ENCODE results near the gene ANXA9.

The ANXA9 gene

GRCh38 chr1:150974580-150975478, 7.3 kb upstream of the ANXA9 start, which contains the start of gene CERS2:
Gene CERS2, minus strand, starts transcription at chr1:150974835. Its CDS starts 5,745 bp downstream, at chr1:150969090.
- peak within 1 kb of the TSS; percentile 89 for H3K4me3 ChIP-seq (replicated peaks; ENCODE audit: insufficient read depth, low read length)
- H3K27me3 ChIP-seq (ENCODE audit: insufficient read depth, poor library complexity, severe bottlenecking), result no peaks in the 10 kb centered on the region
- TF ChIP-seq REST (IDR thresholded peaks at IDR 0.05; ENCODE audit: insufficient replicate concordance, low read depth), result no peak
- no peak for TF ChIP-seq SPI1 (IDR thresholded peaks at IDR 0.05; ENCODE audit: borderline replicate concordance, low read depth)
- no peak; the same call in 1 of the 2 replicates for TF ChIP-seq POLR2AphosphoS5 (IDR thresholded peaks at IDR 0.05; ENCODE audit: low read depth)
- no peak for TF ChIP-seq CTCF (IDR thresholded peaks at IDR 0.05; ENCODE audit: insufficient read depth, low read length)
- peak; percentile 64 to 74 for DNase-seq (ENCODE audit: low read depth in 1 of 2, low spot score in 1 of 2)
- H3K27ac ChIP-seq (replicated peaks), result peak within 1 kb of the TSS; percentile 93

GRCh38 chr1:150976401-150976821, 5.7 kb upstream of the ANXA9 start:
- Histone ChIP-seq H3K27ac (replicated peaks) (peak overlapping the region; percentile 88), H3K4me3 (replicated peaks; ENCODE audit: insufficient read depth, low read length) (no peak overlapping the region), H3K27me3 (ENCODE audit: insufficient read depth, poor library complexity, severe bottlenecking) (no peaks in the 10 kb centered on the region)
- no peak for TF ChIP-seq GABPA (IDR thresholded peaks at IDR 0.05; ENCODE audit: low read depth)
- no peak for TF ChIP-seq REST (IDR thresholded peaks at IDR 0.05; ENCODE audit: insufficient replicate concordance, low read depth)
- no peak for TF ChIP-seq SPI1 (IDR thresholded peaks at IDR 0.05; ENCODE audit: borderline replicate concordance, low read depth)
- no peak for DNase-seq (ENCODE audit: low read depth in 1 of 2, low spot score in 1 of 2)

GRCh38 chr1:150976879-150977694, 5.0 kb upstream of the ANXA9 start:
- Histone ChIP-seq H3K27me3 (ENCODE audit: insufficient read depth, poor library complexity, severe bottlenecking) (no peaks in the 10 kb centered on the region), H3K27ac (replicated peaks) (peak overlapping the region; percentile 88), H3K4me3 (replicated peaks; ENCODE audit: insufficient read depth, low read length) (peak overlapping the region; percentile 20)
- TF ChIP-seq SPI1 (IDR thresholded peaks at IDR 0.05; ENCODE audit: borderline replicate concordance, low read depth) (peak; percentile 90), POLR2AphosphoS5 (IDR thresholded peaks at IDR 0.05; ENCODE audit: low read depth) (peak; percentile 90), REST (IDR thresholded peaks at IDR 0.05; ENCODE audit: insufficient replicate concordance, low read depth) (no peak), GABPA (IDR thresholded peaks at IDR 0.05; ENCODE audit: low read depth) (no peak), CTCF (IDR thresholded peaks at IDR 0.05; ENCODE audit: insufficient read depth, low read length) (no peak)
- peak; percentile 91 to 97 for DNase-seq (ENCODE audit: low read depth in 1 of 2, low spot score in 1 of 2)
